AG09319 (cell line): ENCODE measurements around the gene LSMEM2.

Source experiments
- DNase-seq: peaks from one replicate; pipeline ENCODE4 v3.0.0-alpha.2; 2010; ENCODE audit warnings: low read depth; ENCODE audit errors: extremely low read depth
- CTCF ChIP-seq: IDR thresholded peaks from 2 replicates; pipeline ENCODE4 v1.5.1; 2011; ENCODE audit warnings: low read depth, mild to moderate bottlenecking, inconsistent platforms, low read length, moderate library complexity

LSMEM2 gene

GRCh38 chr3:50255251-50255615 is 23.7 kb upstream of the LSMEM2 start:
- DNase-seq, result no peak
- no peak for TF ChIP-seq CTCF

GRCh38 chr3:50256978-50257890 is 21.7 kb upstream of the LSMEM2 start:
- no peak for DNase-seq
- TF ChIP-seq CTCF, result peak; percentile 55

- TF ChIP-seq CTCF, result no peak
- DNase-seq, result no peak
Measured at GRCh38 chr3:50258029-50258680, 20.7 kb upstream of the LSMEM2 start.

GRCh38 chr3:50258979-50259378 is 19.9 kb upstream of the LSMEM2 start:
- no peak for TF ChIP-seq CTCF

GRCh38 chr3:50259432-50260026 is 19.4 kb upstream of the LSMEM2 start:
- TF ChIP-seq CTCF, result no peak
- no peak for DNase-seq

More at GRCh38 chr3:50258979-50259378, 19.9 kb upstream of the LSMEM2 start:
- no peak for DNase-seq

- DNase-seq, result peak; percentile 72
Measured at GRCh38 chr3:50260027-50260941, 18.6 kb upstream of the LSMEM2 start.

More at GRCh38 chr3:50260027-50260941, 18.6 kb upstream of the LSMEM2 start:
- peak; percentile 65 for TF ChIP-seq CTCF
